HS-5 (cell line): ENCODE data around the gene ARHGAP15.

ENCODE experiments used
- DNase-seq: peaks from one replicate; pipeline ENCODE4 v3.0.0-alpha.2; 2012; ENCODE audit warnings: low read depth

The ARHGAP15 gene

DNA sequence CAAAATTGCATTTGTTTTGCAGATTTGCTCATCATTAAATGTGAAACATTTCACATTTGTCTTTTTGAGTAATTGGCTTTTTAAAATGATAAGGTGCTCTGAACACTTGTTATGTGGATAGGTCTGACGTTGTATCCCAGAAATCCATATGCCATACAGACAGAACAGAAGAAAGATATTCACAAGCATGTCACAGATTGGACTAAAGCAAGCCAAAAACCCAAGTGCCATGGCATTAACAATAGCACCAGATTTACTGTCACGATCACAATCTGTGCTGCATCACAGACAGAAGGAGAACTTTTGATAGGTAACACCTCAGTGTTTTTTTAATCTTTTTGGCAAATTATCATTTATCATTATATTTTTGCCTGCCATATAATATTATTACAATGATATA is 272.6 kb downstream of the ARHGAP15 start:
- DNase-seq, result no peak

DNA sequence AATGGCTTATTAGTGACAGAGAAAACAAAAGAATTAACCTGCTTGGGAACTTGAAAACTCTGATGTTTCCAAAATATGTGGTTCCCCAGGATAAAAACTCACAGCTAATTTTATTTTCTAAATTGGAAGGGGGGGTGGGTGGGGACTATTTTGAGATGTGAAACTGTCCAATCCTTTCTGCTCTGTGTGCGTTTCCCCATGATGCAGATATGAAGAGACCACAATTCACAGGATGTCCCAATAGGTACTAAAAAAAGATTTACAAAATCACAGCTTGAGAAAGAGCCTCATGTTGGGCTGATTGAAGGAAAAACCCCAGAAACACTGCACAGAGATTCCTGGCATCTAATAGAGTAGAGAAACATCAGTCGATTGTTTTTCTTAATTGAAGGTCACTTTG is 273.2 kb downstream of the ARHGAP15 start:
- DNase-seq, result no peak

DNA sequence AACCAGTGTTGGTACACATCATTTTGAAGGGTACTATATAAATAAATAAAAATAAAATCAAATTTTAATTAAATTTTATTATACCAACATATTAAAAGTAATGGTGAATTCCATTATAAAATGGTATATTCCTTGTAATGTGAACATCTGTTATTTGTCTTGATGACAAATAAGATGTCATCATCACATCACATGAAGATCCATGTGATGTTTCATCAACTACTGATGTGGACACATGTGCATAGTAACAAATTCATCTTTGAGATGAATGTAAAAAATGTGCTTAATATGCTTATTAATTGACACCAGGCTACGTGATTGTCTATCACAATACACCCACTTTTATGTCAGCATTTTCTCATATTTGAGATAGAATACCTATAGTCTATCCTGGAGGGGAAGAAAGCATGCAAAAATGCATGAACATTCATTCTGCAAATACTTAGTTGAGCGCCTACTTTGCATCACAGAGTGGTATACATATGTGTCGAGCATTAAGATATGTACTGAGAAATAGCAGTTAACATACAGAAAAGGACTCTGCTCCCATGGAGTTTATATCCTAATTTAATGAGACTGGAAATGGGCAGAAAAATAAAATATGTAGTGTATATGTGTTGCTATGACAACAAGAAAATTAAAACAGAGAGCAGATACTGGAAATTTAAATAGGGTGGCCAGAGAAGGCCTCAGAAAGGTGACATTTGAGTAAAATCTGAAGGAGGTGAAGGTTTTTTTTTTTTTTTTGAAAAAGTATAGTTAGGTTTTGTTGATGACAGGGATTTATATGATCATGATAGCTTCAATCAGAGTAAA is 281.1 kb downstream of the ARHGAP15 start:
- DNase-seq, result no peak

DNA sequence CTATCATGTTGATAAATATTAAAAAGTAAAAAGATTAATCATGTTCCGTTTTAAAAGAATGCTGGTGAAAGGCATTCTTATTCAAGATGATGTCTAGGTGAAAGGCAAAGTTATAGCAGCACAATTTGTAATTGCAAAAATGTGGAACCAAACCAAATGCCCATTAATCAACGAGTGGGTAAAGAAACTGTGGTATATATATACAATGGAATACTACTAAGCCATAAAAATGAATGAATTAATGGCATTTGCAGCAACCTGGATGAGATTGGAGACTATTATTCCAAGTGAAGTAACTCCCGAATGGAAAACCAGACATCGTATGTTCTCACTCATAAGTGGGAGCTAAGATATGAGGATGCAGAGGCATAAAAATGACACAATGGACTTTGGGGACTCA is 286.4 kb downstream of the ARHGAP15 start:
- DNase-seq, result no peak

DNA sequence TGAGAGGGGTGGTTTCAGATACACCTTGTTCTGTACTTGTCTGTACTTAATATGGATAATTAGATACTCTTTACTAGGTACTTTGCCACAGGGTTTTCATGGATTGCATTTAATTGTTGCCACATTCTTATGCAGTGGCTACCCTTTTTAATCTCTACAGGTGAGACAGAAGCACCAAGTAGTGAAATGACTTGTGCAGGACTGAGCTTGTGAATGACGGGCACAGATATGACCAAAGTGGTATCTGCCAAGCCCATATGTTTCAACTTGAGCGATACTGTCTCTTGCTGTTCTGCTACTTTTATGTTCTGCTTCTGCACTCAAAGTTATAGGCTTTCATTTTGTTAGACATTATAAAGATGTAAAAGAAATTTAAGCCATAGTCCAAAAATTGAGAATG is 288.2 kb downstream of the ARHGAP15 start:
- DNase-seq, result no peak

DNA sequence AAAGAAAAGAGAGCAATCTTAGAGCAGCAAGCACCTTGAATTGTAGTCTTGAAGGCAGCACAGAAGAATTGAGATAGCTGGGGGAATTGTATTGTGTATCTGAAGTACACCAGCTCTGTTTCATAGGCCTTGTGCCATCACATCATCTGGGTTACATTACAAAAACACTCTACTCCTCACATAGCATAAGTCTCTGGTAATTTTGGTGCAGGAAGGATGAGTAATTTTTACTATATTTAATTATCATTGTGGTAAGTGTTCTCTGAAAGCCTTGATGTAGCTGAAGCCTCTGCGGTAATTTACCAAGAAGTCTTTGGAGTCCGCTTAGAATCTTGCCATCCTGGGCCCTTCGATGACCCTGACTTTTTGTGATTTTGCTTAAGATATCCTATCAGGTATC is 291.1 kb downstream of the ARHGAP15 start:
- no peak for DNase-seq

DNA sequence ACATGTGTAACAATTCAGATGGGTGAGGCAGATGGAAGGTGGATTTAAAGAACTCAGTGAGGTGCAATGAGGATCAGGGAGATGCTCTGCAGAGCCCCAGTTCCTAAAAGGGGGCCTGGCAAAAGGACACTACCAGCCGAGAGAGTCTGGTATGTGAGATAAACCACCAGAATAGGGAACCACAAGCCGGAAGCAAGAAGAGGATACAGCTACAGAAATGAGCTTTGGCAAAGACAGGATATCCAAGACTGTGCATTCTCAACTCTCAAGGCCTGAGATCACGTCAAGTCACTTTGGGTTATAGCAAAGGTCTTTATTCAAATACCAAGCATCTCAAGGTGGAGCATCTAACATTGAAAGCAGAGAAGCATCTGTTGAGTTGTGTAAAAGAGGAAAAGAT is 293.5 kb downstream of the ARHGAP15 start:
- DNase-seq, result no peak

DNA sequence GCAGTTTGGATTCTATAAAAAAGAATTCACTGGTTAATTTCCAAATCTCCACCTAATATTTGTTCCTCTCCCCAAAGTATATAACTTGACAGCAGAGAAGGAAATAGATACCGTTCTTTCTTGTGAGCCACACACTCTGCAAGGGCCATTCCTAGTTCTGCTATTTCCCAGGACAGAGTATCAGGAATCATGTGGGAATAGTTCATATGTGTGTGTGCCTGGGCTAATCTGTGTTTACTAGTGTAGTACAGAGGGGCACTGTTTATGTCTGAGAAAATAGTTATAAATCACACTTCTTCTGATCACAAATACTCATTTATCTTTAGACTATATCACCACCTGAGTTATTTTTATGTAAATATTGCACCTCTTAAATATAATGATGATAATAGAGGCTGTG is 296.7 kb downstream of the ARHGAP15 start:
- DNase-seq, result no peak

DNA sequence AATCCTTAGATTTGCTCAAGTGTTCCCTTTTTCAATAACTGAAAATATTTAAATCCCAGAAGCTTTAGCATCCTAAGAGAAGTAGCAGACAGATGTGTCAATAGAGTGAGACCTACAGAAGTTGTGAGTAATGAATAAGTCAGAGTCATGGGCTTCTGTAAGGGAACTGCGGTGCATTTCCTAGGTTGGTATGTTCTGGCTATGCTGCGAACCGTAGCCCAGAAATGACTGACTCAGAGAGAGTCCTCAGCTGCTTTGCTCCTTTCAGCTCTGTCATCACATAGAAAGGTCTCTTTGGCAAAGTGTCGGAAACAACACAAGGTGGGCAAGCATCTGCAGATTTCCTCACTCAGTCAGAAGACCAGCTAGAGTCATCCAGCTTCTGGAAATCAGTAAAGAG is 297.1 kb downstream of the ARHGAP15 start:
- DNase-seq, result peak; percentile 84

DNA sequence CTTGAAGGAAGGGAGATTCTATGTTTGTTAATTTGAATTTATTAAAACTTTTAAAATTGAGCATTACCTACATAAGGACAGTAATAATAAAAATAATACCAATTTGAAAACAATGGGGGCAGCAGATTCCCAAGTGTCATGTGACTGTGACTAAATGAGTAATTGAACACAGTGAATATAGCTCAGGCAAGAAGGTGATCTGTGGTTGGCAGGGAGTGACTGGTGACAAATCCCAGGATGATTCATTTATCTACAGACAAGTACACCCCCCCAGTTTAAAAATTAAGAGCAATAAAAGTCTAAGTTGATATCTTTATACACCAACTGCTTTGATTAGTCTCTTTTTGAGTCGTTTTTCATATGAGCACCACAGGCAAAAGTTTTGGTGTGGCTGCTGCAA is 299.5 kb downstream of the ARHGAP15 start:
- no peak for DNase-seq

DNA sequence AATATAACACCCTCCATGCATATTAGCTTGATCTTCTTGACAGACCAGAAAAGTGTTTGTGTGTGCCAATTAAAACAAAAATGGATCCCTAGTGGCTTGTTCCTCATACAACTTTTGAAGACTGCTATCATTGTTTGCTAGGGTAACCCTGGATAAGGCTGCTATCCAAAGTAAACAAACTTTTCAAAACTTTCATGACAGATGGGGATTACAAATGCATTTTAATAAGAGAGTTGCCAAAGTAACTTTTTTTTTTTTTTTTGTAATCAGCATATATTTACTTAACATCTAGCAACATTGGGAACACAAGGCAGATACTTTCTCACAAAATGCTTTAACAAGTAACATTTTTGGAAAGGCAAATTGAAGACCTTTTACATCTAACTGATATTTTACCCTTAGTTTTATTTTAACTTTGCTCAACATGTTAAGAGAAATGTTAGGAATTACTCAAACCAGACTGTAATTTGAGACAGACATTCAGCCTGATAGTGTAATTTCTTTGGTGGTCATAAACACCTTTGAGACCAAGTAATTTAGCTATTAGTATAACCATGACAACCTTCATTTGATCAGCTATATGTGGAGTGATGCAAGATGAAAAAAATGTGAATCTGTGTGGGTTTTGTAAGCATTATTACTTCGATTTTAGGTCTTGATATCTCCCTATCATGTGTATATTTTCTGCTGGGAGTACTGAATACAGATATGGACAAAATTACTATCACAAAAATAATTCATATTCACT is 300.9 kb downstream of the ARHGAP15 start:
- DNase-seq, result no peak

DNA sequence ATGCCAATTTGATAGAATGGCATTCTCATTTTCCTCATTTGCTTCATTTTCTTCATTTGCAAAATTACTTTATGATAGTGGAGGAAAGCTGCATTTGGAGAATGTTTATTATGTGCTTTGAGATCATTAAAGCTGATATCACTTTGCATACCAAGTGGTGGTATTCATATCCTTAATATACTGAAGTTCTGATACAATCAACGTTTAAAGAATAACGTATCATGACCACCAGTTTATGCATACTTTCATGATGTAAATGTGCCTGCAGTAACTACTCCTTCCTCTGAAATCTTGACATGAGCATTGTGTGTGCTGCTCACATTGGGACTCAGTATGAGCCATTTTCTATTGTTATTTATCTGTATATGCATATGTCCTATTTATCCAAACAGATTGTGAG is 302.1 kb downstream of the ARHGAP15 start:
- no peak for DNase-seq

DNA sequence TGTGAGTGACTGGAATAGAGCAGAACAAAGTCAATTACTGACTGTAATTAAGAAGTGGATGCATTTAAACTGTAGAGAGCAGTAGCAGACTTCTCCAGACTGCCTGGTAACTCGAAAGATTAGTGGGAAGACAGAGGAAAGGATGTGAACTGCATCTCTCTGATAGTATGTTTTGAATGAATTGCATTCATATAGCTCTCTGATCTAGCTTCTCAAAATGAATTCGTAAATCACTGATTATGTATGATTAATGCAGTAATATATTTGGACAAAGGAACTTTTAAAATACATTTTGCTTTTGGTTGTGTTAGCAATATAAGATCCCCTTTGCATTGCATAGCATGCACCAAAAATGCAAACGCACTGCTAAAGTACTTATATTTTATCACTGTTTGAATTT is 304.0 kb downstream of the ARHGAP15 start:
- no peak for DNase-seq

DNA sequence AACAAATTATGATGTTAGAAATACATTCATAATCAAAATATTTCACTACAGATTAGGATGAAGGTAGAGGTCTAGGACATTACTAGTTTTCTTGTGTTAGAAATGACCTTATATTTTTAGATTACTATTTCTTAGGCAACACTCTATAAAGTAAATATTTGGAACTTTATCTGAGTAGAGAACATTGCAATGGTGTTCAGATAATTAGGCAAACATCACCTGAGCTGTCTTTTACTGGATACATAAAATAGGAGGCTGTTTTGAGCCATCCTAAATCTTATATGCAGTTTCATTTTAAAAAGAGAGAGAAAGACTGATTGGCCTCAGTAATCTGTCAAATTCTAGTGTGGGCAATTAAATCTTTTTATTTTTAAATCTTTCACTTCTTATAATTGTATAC is 304.6 kb downstream of the ARHGAP15 start:
- no peak for DNase-seq

DNA sequence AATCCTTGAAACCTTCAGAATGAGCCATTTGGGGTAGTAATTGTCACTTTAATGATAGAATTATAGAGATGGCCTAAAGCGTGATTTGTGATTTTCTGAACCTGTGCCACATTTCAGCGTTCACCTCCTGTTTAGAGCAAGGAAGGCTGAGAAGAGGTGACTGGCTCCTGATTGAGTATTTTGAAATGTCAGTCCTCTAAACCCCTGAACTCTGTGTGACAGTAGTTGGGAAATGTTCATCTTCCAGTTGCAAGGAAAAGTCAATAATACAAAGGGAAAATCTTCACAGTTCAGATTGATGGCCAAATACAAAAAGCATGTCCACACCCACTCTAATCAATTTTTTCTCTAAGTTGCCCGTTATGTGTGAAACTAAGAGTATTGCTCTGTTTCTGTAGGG is 305.2 kb downstream of the ARHGAP15 start:
- no peak for DNase-seq

DNA sequence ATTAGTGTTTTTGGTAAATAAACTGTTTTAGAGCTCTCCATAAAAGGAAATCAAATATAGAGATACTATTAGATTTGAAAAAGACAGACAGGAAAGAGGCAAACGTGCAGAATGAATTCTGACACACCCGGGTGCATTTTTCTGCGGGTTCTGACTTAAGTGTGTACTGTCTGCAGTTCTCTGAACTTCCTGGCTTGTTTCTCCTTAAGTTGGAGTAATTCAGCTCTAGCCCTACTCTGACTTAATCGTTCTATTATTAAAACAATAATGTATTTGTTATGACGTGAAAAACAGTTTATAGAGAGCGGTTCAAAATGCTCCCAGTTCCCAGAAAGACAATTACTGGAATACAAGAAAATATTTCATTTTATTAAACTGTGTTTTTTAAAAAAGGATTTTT is 305.9 kb downstream of the ARHGAP15 start:
- DNase-seq, result no peak

DNA sequence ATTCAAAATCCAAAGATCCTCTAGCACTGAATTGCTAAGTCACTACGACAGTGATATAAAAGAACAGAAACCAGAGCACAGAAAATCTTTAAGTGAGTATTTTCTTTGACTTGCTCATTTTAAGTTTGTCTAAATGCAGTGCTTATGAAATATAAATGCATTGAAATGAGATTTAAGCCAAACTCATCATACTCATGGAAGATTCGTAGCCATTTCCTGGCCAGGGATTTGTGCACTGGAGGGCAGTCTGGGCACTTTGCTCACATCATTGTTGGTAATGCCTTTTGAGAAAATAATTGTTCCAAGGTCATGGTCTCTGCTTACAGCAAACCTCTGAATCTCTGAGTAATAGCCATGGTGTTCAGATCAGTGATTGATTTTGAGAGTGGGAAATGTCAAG is 307.7 kb downstream of the ARHGAP15 start:
- no peak for DNase-seq

DNA sequence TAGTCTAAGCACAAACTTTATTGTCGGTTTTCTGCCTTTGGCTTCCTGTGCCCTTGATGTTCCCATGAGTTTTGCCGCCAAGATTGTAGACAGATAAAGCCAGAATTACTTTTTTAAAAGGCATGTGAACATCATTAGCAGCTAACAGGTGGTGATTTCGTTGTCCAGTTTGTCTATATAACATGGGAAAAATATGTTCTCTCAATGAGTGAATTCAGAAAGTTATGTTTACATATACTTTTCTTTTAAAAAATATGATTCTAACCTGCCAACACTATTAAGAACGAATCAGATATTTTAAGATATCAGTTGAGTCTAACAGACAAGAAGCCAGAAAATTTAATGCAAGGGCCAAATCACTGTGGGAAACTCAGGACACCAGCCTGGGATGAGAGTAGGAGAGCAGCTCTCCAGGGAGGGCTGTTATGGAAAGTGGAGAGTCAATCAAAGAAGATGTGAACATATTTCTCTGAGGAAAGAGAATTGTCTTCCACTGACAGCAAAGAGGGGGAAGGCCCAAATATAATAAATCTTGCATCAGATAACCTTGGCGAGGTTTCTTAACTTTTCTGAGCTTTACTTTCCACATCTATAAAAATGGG is 311.3 kb downstream of the ARHGAP15 start:
- DNase-seq, result no peak

DNA sequence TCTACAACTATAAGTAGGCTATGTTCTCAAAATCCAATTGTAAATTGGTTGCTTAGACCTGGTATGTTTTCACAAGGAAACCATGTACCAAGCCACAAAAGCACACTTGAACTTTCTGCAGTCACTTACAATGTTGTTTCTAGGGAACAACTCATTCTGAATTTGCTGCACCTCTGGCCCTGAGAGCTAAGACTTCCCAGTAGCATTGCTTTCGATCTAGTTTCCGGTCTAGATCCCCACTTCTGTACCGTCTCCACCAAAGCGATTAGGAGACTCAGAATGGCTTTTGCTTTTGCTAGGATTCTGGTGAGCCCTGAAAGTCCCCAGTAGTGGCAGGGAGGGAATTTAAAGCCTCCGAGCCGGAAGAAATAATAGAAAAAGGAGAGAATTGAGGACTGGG is 313.0 kb downstream of the ARHGAP15 start:
- no peak for DNase-seq

DNA sequence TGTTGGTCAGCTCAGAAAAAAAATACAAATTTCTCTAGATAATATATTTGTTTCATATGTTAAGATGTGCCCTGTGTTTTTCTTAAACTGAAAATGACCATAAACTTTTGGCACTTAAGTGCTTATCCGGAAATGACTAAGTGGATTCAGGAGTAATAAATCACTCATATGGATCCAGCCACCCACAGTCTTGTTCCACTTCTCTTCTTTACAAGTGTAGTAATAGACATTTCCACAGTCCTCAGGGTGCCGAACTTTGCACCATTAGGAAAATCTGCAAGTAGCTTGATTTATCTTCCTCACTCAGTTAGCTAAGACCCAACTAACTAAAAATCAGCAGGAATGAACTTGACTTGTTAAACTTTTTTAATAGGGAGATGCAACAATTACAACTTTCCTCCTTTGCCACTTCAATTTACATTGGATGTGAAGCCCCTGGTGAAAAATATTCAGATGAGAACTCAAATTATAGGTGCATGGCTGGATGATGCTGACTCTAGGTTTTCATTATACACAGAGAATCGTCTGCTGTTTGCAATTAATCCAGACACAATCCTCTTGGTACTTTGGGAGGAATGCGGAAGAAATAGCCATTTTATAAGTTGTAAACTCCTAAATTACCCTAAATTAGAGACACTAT is 322.5 kb downstream of the ARHGAP15 start:
- no peak for DNase-seq

DNA sequence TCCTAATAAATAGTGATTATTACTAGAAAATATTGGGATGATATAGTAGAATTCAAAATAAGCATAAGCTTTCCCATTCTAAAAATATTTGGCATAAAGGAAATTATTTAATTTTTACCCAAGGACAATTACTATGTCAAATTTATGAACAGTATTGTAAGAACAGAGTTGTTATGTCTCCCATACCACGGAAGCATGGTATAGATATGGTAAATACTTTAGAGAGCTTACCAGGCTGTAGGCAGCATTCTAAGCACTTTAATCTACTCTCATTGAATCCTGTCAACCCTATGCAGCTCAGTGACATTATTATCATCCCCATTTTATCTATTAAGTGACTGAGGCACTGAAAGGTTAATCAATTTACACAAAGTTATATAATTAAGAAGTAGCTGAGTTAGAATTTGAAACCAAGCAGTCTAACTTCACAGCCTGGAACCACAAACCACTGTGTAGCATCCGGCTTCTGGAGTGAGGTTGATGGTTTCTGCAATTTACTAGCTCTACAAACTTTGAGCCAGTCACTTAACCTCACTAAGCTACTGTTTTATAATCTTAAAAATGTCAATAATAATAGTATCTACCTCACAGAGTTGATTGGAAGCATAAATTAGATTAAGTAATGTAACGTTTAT is 323.7 kb downstream of the ARHGAP15 start:
- no peak for DNase-seq

DNA sequence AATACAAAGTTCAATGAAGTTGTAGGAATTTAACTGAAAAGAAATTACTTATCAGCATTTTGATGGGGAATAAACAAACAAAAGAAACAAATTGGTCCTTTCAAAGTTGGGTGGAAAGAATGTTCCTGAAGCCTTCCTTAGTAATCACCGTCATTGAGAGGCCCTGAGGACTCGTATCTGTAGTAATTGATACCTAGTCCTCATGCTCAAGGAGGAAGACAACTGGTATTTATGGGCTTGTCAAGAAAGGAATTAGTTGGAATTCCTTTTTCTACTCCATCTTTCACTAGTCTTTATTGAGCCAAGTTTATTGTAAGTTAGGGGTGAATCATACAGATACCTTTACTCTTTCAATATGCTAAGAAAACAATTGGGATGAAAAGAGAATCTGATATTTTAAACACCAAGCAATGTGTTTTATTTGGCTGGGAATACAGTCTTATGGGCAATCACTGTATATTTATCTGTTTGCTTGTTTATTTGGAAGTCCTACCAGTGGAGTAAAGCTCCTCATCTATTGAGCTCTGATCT is 324.8 kb downstream of the ARHGAP15 start:
- no peak for DNase-seq
